HepG2 (cell line): ENCODE data around the gene PLA2G2E. TPM values are rescaled to one million over a fixed set of nuclear protein-coding genes. Genes with fewer than 3 reads are reported as not detected.

Experiments used
- ATAC-seq: fragments of 200-7000 bp; cut with Tn5 transposase; 3 replicates; pipeline ENCODE4 v1.9.1; 2020; ENCODE audit warnings: mild to moderate bottlenecking, moderate library complexity
- BruUV-seq: library from RNA; stranded (reverse); fragments of 400-500 nt; replicated peaks from 2 replicates; lab custom pipeline; 2021; lab: Mats Ljungman, UMichigan
- CTCF ChIA-PET: fragments of 300-600 bp; formaldehyde crosslinking; extraction: SDS; loops from one replicate; lab custom pipeline; 2021; ENCODE audit warnings: low total read pairs, inconsistent platforms, low intra/inter-chr PET ratio; lab: Yijun Ruan, JAX
- POLR2A ChIA-PET: fragments of 350-600 bp; sonication (Branson Sonifier 250); formaldehyde crosslinking; loops from one replicate; lab custom pipeline; 2020; ENCODE audit warnings: antibody characterized with exemption, inconsistent platforms; lab: Yijun Ruan, JAX
- DNase-seq: peaks from one replicate; pipeline ENCODE4 v3.0.0-alpha.2; 2015; ENCODE audit warnings: low spot score
- FAIRE-seq: peaks from 3 replicates; lab custom pipeline; 2011; peaks lifted over from hg19 to GRCh38; lab: Jason Lieb, UNC
- H2AFZ ChIP-seq: one replicate; pipeline ENCODE4 v1.6.1; 2011; ENCODE audit warnings: low read length, inconsistent platforms
- H3K27ac ChIP-seq: fragments of 300-600 bp; 3 replicates; pipeline ENCODE4 v1.8.0; 2011; ENCODE audit warnings: mixed run types, mild to moderate bottlenecking, mixed read lengths, low read length, inconsistent platforms; ENCODE audit not compliant: insufficient read depth; ENCODE audit errors: extremely low read length
- H3K27me3 ChIP-seq, 2 experiments: fragments of 200-600 bp in 1 of 2; 2 replicates in 1 of 2; 3 replicates in 1 of 2; pipeline versions ENCODE4 v1.6.0 to v1.8.0; 2011; ENCODE audit warnings: low read length in 2 of 2, mild to moderate bottlenecking in 2 of 2, moderate library complexity in 2 of 2, inconsistent platforms in 1 of 2; ENCODE audit not compliant: insufficient read depth in 2 of 2, control insufficient read depth in 1 of 2
- H3K36me3 ChIP-seq, 2 experiments: fragments of 200-600 bp in 1 of 2; replicated peaks in 1 of 2; 2 replicates in 1 of 2; 3 replicates in 1 of 2; pipeline versions ENCODE4 v1.5.1 to v1.8.0; 2011; ENCODE audit warnings: low read length in 2 of 2, inconsistent platforms in 1 of 2; ENCODE audit not compliant: insufficient read depth in 2 of 2, control insufficient read depth in 1 of 2
- H3K4me1 ChIP-seq: 2 replicates; pipeline ENCODE4 v1.5.1; 2012; ENCODE audit warnings: low read length, inconsistent platforms; ENCODE audit not compliant: insufficient read depth
- H3K4me2 ChIP-seq: 2 replicates; pipeline ENCODE4 v1.6.0; 2011; ENCODE audit warnings: low read depth, low read length, inconsistent platforms
- H3K4me3 ChIP-seq, 3 experiments: fragments of 200-600 bp in 1 of 3; sonication (generic), shearing (Covaris generic) in 1 of 3; replicated peaks in 1 of 3; 2 replicates each; pipeline ENCODE4 v1.5.1; 2011 to 2016; ENCODE audit warnings: low read length in 3 of 3, inconsistent platforms in 2 of 3, low read depth in 2 of 3, mild to moderate bottlenecking in 2 of 3, control low read depth in 1 of 3, mixed read lengths in 1 of 3; ENCODE audit not compliant: insufficient read depth in 1 of 3
- H3K79me2 ChIP-seq: one replicate; pipeline ENCODE4 v1.6.1; 2011; ENCODE audit warnings: low read length, inconsistent platforms; ENCODE audit not compliant: insufficient read depth
- H3K9ac ChIP-seq: 2 replicates; pipeline ENCODE4 v1.6.0; 2011; ENCODE audit warnings: mild to moderate bottlenecking, low read depth, low read length, inconsistent platforms; ENCODE audit not compliant: insufficient read depth
- H3K9me3 ChIP-seq: 2 replicates; pipeline ENCODE4 v1.5.1; 2012; ENCODE audit warnings: mild to moderate bottlenecking, low read length
- H4K20me1 ChIP-seq: 2 replicates; pipeline ENCODE4 v1.6.0; 2011; ENCODE audit warnings: inconsistent platforms, mild to moderate bottlenecking, low read length, moderate library complexity; ENCODE audit not compliant: insufficient read depth
- CHD2 ChIP-seq: IDR thresholded peaks from 2 replicates; pipeline ENCODE4 v1.6.1; 2011; ENCODE audit warnings: low read depth, low read length, improper control_type of control experiment
- TAF1 ChIP-seq: sonication (generic); formaldehyde crosslinking; IDR thresholded peaks from 2 replicates; pipeline ENCODE4 v1.4.0; 2020; ENCODE audit warnings: missing genetic modification reagents
- ZBTB38 ChIP-seq: sonication (generic); formaldehyde crosslinking; IDR thresholded peaks from 2 replicates; pipeline ENCODE4 v1.5.1; 2020; ENCODE audit warnings: mild to moderate bottlenecking, missing genetic modification reagents
- ZNF124 ChIP-seq: sonication (generic); formaldehyde crosslinking; IDR thresholded peaks from 2 replicates; pipeline ENCODE4 v1.4.0; 2020; ENCODE audit warnings: missing genetic modification reagents
- ZNF788 ChIP-seq: sonication (generic); formaldehyde crosslinking; IDR thresholded peaks from 2 replicates; pipeline ENCODE4 v1.5.0; 2020; ENCODE audit warnings: mild to moderate bottlenecking, missing genetic modification reagents, borderline replicate concordance
- WGBS: methylation state at CpG from one replicate; pipeline ENCODE4 v1.1.6; 2017; ENCODE audit warnings: low lambda C conversion rate; 5-methylcytosine and 5-hydroxymethylcytosine counted together
- in situ Hi-C: cut with HindIII; loops from 2 replicates; pipeline ENCODE4 v1.10.0; 2017; ENCODE audit warnings: low pct_unique_long_range_greater_than_20kb; ENCODE audit not compliant: extremely low pct_ligation_motif_present
- intact Hi-C: fragments of 100-400 bp; cut with micrococcal nuclease; formaldehyde crosslinking; loops from one replicate; pipeline ENCODE4 v1.10.0; 2022; ENCODE audit not compliant: unreplicated experiment
- polyA plus RNA-seq, 8 experiments: library from polyadenylated mRNA; depleted of rRNA in 3 of 8; stranded (reverse) in 7 of 8; unstranded in 1 of 8; fragments of >200 nt; fragmentation: Illumina TruSeq in 4 of 8; extraction: Trizol in 4 of 8; gene quantifications; 2 replicates each; pipeline versions ENCODE4 v1.2.1 to v1.2.3, GENCODE V29; 2011 to 2016; ENCODE audit warnings: low read depth in 4 of 8, missing spikeins in 1 of 8, mixed read lengths in 1 of 8; ENCODE audit not compliant: insufficient read depth in 1 of 8
- total RNA-seq, 5 experiments: library from RNA; depleted of rRNA; stranded (reverse); fragments of >200 nt; fragmentation: Illumina TruSeq; extraction: Trizol; gene quantifications; 2 replicates each; pipeline ENCODE4 v1.2.3, GENCODE V29; 2016; ENCODE audit warnings: low read depth in 1 of 5
- TF ChIP-seq, protein P1 (sequence below): sonication (generic); formaldehyde crosslinking; IDR thresholded peaks from 2 replicates; pipeline ENCODE4 v1.9.0; 2022; ENCODE audit warnings: missing genetic modification reagents, mild to moderate bottlenecking, borderline replicate concordance
- TF ChIP-seq, protein P2 (sequence below): sonication (generic); formaldehyde crosslinking; IDR thresholded peaks from 2 replicates; pipeline ENCODE4 v1.4.0; 2020; ENCODE audit warnings: missing genetic modification reagents, borderline replicate concordance

PLA2G2E gene
- total and polyA plus RNA-seq, 2 of the 13 experiments (the other 11 are each of a cell fraction or from before 2014, with no cell fraction given): not detected

DNA sequence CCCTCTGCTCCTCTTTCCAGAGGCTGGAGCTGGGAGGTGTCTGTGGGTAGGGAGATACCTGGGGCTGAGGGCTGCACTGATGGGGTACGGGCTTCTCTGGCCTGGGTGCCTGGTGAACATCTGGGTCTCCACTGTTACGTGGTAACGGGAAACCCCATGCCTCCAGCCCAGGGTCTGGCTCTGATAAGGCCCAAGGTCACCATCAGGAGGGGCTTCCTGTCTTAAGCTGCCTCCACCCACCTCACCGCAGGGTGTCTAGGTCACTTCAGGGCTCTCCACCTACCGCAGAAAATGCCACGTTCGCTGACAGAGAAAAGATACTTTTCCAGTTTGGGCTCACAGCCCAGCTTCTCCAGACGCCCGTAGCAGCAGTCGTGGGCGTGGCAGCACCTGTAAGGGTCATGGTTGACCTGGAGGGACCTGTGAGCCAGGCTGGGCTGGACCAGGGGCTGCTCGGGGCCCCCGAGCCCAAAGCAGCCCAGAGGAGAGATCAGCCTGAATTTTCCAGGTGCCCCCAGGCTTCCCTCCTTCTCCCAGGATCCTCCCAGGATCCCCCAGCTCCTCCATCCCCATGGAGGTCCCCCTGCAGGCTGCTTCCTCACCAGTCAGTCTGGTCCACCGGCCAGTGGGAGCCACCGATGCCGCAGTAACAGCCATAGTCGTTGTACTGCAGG is 1.3 kb downstream of the PLA2G2E start:
- 92% methylated on average over 11 of the region's 17 CpGs for WGBS
- H2AFZ ChIP-seq: no peak overlapping the region
- BruUV-seq: no TSS peak
- in situ Hi-C loops: loop anchor here (5.0 kb wide), 2 partner anchors 50 to 230 kb away; no protein-coding TSS in a partner anchor
- no peaks in the 10 kb centered on the region for H3K27me3 ChIP-seq
- no peaks in the 10 kb centered on the region for H4K20me1 ChIP-seq
- H3K9ac ChIP-seq: 0 out of 2 replicates have a peak overlapping the region, but pooled peaks have one; percentile 2
- no peak for FAIRE-seq
- POLR2A ChIA-PET: interaction anchor here (1.1 kb wide), 1 partner anchor 24 kb away, joined by 3 read pairs; no protein-coding TSS in a partner anchor
- H3K4me2 ChIP-seq: no peak overlapping the region
- CTCF ChIA-PET: no interaction called here
- no peak for DNase-seq
- ATAC-seq: no peak
- H3K36me3 ChIP-seq: no peaks in the 10 kb centered on the region
- H3K4me3 ChIP-seq: no peak overlapping the region
- peaks cover 83% of the 10 kb centered on the region for H3K4me1 ChIP-seq
- H3K9me3 ChIP-seq: no peaks in the 10 kb centered on the region
- intact Hi-C loops: no loop called here
- TF ChIP-seq TAF1 (CRISPR knock-in tag) (0 out of 2 replicates have a peak, but pooled peaks have one; percentile 15), ZBTB38 (CRISPR knock-in tag) (peak; percentile 60), ZNF124 (CRISPR knock-in tag) (no peak), ZNF788 (CRISPR knock-in tag) (0 out of 2 replicates have a peak, but pooled peaks have one; percentile 25), CHD2 (no peak)
- TF ChIP-seq, protein P1, sequence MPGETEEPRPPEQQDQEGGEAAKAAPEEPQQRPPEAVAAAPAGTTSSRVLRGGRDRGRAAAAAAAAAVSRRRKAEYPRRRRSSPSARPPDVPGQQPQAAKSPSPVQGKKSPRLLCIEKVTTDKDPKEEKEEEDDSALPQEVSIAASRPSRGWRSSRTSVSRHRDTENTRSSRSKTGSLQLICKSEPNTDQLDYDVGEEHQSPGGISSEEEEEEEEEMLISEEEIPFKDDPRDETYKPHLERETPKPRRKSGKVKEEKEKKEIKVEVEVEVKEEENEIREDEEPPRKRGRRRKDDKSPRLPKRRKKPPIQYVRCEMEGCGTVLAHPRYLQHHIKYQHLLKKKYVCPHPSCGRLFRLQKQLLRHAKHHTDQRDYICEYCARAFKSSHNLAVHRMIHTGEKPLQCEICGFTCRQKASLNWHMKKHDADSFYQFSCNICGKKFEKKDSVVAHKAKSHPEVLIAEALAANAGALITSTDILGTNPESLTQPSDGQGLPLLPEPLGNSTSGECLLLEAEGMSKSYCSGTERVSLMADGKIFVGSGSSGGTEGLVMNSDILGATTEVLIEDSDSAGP: 0 out of 2 replicates have a peak, but pooled peaks have one; percentile 11
- TF ChIP-seq, protein P2, sequence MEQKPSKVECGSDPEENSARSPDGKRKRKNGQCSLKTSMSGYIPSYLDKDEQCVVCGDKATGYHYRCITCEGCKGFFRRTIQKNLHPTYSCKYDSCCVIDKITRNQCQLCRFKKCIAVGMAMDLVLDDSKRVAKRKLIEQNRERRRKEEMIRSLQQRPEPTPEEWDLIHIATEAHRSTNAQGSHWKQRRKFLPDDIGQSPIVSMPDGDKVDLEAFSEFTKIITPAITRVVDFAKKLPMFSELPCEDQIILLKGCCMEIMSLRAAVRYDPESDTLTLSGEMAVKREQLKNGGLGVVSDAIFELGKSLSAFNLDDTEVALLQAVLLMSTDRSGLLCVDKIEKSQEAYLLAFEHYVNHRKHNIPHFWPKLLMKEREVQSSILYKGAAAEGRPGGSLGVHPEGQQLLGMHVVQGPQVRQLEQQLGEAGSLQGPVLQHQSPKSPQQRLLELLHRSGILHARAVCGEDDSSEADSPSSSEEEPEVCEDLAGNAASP: 0 out of 2 replicates have a peak, but pooled peaks have one; percentile 52
- TF ChIP-seq, all 625 proteins: peak for 5
- Histone ChIP-seq H3K79me2 (no peaks in the 10 kb centered on the region), H3K27ac (no peak overlapping the region)
